OCI-LY7 (cell line): ENCODE measurements around the gene INSR. TPM values are rescaled to one million over a fixed set of nuclear protein-coding genes. Genes with fewer than 3 reads are reported as not detected.

ENCODE experiments used
- BruUV-seq: library from RNA; stranded (reverse); fragments of 400-500 nt; replicated peaks from 2 replicates; lab custom pipeline; 2021; lab: Mats Ljungman, UMichigan
- CTCF ChIA-PET: fragments of 300-600 bp; sonication (Branson Sonifier 250); formaldehyde crosslinking; loops from one replicate; lab custom pipeline; 2022; ENCODE audit warnings: antibody characterized with exemption; ENCODE audit not compliant: unreplicated experiment; lab: Charles Lee
- POLR2A ChIA-PET: fragments of 300-600 bp; sonication (Branson Sonifier 250); formaldehyde crosslinking; loops from one replicate; lab custom pipeline; 2022; ENCODE audit warnings: antibody characterized with exemption; lab: Charles Lee
- DNase-seq: peaks from one replicate; pipeline ENCODE4 v3.0.0-alpha.2; 2015; ENCODE audit warnings: low spot score
- H2AFZ ChIP-seq: fragments of 200-600 bp; sonication (generic), shearing (Covaris generic); 2 replicates; pipeline ENCODE4 v1.6.1; 2014; ENCODE audit warnings: mild to moderate bottlenecking, antibody characterized with exemption, low read length, moderate library complexity
- H3K27ac ChIP-seq: fragments of 200-600 bp; sonication (generic); 2 replicates; pipeline ENCODE4 v1.5.1; 2014; ENCODE audit warnings: mixed run types, low read depth, mild to moderate bottlenecking, moderate library complexity, low read length, inconsistent platforms; ENCODE audit not compliant: poor library complexity, severe bottlenecking
- H3K36me3 ChIP-seq: fragments of 200-600 bp; sonication (generic); 2 replicates; pipeline ENCODE4 v1.6.1; 2014; ENCODE audit warnings: mild to moderate bottlenecking, antibody characterized with exemption, low read length, moderate library complexity, mixed read lengths; ENCODE audit not compliant: insufficient read depth
- H3K4me1 ChIP-seq: fragments of 200-600 bp; sonication (generic); 2 replicates; pipeline ENCODE4 v1.5.1; 2014; ENCODE audit warnings: mild to moderate bottlenecking, low read length; ENCODE audit not compliant: insufficient read depth, poor library complexity, severe bottlenecking
- H3K4me2 ChIP-seq: fragments of 200-600 bp; sonication (generic); 2 replicates; pipeline ENCODE4 v1.6.1; 2014; ENCODE audit warnings: mild to moderate bottlenecking, low read length
- H3K4me3 ChIP-seq: fragments of 200-600 bp; sonication (generic); 2 replicates; pipeline ENCODE4 v1.5.1; 2014; ENCODE audit warnings: mild to moderate bottlenecking, low read depth, low read length; ENCODE audit not compliant: poor library complexity, severe bottlenecking
- H3K79me2 ChIP-seq: fragments of 200-600 bp; sonication (generic); 2 replicates; pipeline ENCODE4 v1.6.1; 2016; ENCODE audit warnings: low read depth, mild to moderate bottlenecking, low read length, moderate library complexity, mixed read lengths; ENCODE audit not compliant: insufficient read depth
- H3K9me2 ChIP-seq: fragments of 200-600 bp; sonication (generic); 2 replicates; pipeline ENCODE4 v1.6.1; 2016; ENCODE audit warnings: mild to moderate bottlenecking, low read length, mixed read lengths; ENCODE audit not compliant: insufficient read depth
- H3K9me3 ChIP-seq: fragments of 200-600 bp; sonication (generic); 2 replicates; pipeline ENCODE4 v1.6.1; 2014; ENCODE audit warnings: mild to moderate bottlenecking, mixed run types, low read length, mixed read lengths
- H4K20me1 ChIP-seq: fragments of 200-600 bp; sonication (generic); 2 replicates; pipeline ENCODE4 v1.6.1; 2014; ENCODE audit warnings: mild to moderate bottlenecking, antibody characterized with exemption, low read length, moderate library complexity, mixed read lengths; ENCODE audit not compliant: insufficient read depth
- EZH2phosphoT487 ChIP-seq: fragments of 200-600 bp; sonication (generic); IDR thresholded peaks from 2 replicates; pipeline ENCODE4 v1.6.1; 2018; ENCODE audit warnings: low read depth, borderline replicate concordance, mild to moderate bottlenecking, mixed run types, antibody characterized with exemption, low read length, moderate library complexity, mixed read lengths
- intact Hi-C: fragments of 100-400 bp; cut with micrococcal nuclease; formaldehyde crosslinking; loops from one replicate; pipeline ENCODE4 v1.10.0; 2022; ENCODE audit not compliant: unreplicated experiment
- total RNA-seq, 2 experiments: library from RNA; depleted of rRNA in 1 of 2; stranded (reverse); fragments of >200 nt in 1 of 2; shearing (Covaris generic) in 1 of 2; gene quantifications; 2 replicates each; pipeline ENCODE4 v1.2.3, GENCODE V29; 2014 to 2022
- TF ChIP-seq, protein P1 (sequence below): fragments of 200-600 bp; sonication (generic); conservative IDR thresholded peaks from 2 replicates; pipeline ENCODE4 v1.5.1; 2014; ENCODE audit warnings: mild to moderate bottlenecking, antibody characterized with exemption, low read length, moderate library complexity, mixed read lengths

Gene INSR
- total RNA-seq, 2 experiments from 2014 or later = 57.7 to 74.0 TPM

DNA sequence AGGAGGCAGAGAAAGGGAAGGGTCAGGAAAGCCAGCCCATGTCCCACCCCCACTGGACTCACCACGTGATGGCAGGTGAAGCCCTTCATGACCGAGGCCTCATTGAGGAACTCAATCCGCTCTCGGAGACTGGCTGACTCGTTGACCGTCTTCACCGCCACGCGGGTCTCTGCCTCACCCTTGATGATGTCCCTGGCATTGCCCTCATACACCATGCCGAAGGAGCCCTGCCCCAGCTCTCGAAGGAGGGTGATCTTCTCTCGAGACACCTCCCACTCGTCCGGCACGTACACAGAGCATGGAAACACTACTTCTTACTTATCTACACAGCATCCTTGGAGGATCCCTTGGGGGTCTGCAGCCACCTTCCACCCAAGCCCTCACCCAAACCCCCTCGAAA lies 169.0 kb downstream of the INSR start:
- Histone ChIP-seq H3K79me2 (no peaks in the 10 kb centered on the region), H2AFZ (no peak overlapping the region), H4K20me1 (no peaks in the 10 kb centered on the region), H3K9me3 (peaks cover 19% of the 10 kb centered on the region), H3K4me3 (no peak overlapping the region), H3K36me3 (peaks cover 84% of the 10 kb centered on the region), H3K27ac (no peak overlapping the region), H3K4me2 (no peak overlapping the region), H3K9me2 (no peaks in the 10 kb centered on the region), H3K4me1 (no peaks in the 10 kb centered on the region)
- BruUV-seq = no TSS peak
- TF ChIP-seq, protein P1, sequence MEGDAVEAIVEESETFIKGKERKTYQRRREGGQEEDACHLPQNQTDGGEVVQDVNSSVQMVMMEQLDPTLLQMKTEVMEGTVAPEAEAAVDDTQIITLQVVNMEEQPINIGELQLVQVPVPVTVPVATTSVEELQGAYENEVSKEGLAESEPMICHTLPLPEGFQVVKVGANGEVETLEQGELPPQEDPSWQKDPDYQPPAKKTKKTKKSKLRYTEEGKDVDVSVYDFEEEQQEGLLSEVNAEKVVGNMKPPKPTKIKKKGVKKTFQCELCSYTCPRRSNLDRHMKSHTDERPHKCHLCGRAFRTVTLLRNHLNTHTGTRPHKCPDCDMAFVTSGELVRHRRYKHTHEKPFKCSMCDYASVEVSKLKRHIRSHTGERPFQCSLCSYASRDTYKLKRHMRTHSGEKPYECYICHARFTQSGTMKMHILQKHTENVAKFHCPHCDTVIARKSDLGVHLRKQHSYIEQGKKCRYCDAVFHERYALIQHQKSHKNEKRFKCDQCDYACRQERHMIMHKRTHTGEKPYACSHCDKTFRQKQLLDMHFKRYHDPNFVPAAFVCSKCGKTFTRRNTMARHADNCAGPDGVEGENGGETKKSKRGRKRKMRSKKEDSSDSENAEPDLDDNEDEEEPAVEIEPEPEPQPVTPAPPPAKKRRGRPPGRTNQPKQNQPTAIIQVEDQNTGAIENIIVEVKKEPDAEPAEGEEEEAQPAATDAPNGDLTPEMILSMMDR = no peak
- TF ChIP-seq EZH2phosphoT487 = no peak
- no peak for DNase-seq
- intact Hi-C loops = no loop called here
- POLR2A ChIA-PET = no interaction called here
- CTCF ChIA-PET = no interaction called here

DNA sequence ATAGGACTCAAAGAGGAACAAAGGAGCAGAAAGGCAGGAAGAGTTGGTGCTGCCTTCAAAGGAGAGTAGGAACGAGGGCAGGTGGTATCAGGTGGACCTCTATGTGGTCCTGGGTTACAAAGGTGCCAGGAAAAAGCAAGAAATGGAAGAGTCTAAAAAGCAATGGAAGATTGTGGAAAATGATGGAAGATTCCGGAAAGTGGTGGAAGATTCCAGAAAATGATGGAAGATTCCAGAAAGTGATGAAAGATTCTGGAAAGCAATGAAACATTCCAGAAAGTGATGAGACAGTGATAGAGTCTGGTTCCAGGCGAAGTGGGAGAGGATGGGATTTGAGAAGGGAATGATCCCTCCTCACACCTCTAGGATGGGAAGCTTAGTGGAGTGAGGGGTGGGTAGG lies 169.4 kb downstream of the INSR start:
- Histone ChIP-seq H3K4me1 (no peaks in the 10 kb centered on the region), H3K36me3 (peaks cover 84% of the 10 kb centered on the region), H3K27ac (no peak overlapping the region), H3K4me2 (no peak overlapping the region), H3K4me3 (no peak overlapping the region), H3K9me2 (no peaks in the 10 kb centered on the region), H3K9me3 (peaks cover 19% of the 10 kb centered on the region), H2AFZ (no peak overlapping the region), H4K20me1 (no peaks in the 10 kb centered on the region), H3K79me2 (no peaks in the 10 kb centered on the region)
- POLR2A ChIA-PET = no interaction called here
- TF ChIP-seq EZH2phosphoT487 = no peak
- TF ChIP-seq, protein P1 = no peak
- BruUV-seq = no TSS peak
- no peak for DNase-seq
- CTCF ChIA-PET = no interaction called here
- intact Hi-C loops = no loop called here

GRCh38 chr19:7122701-7123100 lies 171.5 kb downstream of the INSR start:
- ChIA-PET CTCF (no interaction called here), POLR2A (interaction anchor here (0.7 kb wide), 1 partner anchor 20 kb away, joined by 3 read pairs; no protein-coding TSS in a partner anchor)
- Histone ChIP-seq H3K36me3 (peaks cover 83% of the 10 kb centered on the region), H3K79me2 (no peaks in the 10 kb centered on the region), H3K4me1 (no peaks in the 10 kb centered on the region), H3K9me3 (peaks cover 19% of the 10 kb centered on the region), H3K9me2 (no peaks in the 10 kb centered on the region), H3K4me3 (no peak overlapping the region), H4K20me1 (no peaks in the 10 kb centered on the region), H3K27ac (no peak overlapping the region), H2AFZ (no peak overlapping the region), H3K4me2 (no peak overlapping the region)
- no peak for DNase-seq
- intact Hi-C loops = no loop called here
- no peak for TF ChIP-seq EZH2phosphoT487
- no TSS peak for BruUV-seq
